ENCODE results near the gene DNAJB8.

Gene DNAJB8

GRCh38 chr3:128466840-128467541 is at the start of gene DNAJB8:
Gene DNAJB8, minus strand, starts transcription at chr3:128466890. Its CDS starts 3,645 bp downstream, at chr3:128463245.
- DNase-seq: no peak

DNA sequence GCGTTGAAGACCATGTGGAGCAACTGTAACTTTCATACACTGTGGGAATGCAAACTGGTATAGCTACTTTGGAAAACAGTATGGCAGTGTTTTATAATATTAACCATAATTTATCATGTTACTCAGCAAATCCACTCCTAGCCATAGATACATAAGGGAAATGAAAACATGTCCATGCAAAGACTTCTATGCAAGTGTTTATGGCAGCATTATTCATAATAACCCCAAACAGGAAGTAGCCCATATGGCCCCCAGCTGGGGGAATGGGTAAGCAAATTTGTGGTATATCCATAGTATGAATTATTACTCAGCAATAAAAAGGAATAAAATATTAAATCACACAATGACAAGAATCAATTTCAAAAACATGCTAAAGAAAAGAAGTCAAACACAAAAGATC is 49.3 kb upstream of the DNAJB8 start:
- no peak for DNase-seq

GRCh38 chr3:128508852-128509251 is 42.2 kb upstream of the DNAJB8 start:
- DNase-seq: no peak

- no peak for DNase-seq
Observed at GRCh38 chr3:128506754-128507153, 40.1 kb upstream of the DNAJB8 start.

GRCh38 chr3:128505771-128506170 is 39.1 kb upstream of the DNAJB8 start:
- DNase-seq: no peak

- DNase-seq: no peak
Observed at GRCh38 chr3:128504963-128505730, 38.5 kb upstream of the DNAJB8 start.

- DNase-seq: no peak
Observed at GRCh38 chr3:128504533-128504915, 37.8 kb upstream of the DNAJB8 start.

GRCh38 chr3:128503751-128504532 is 37.3 kb upstream of the DNAJB8 start:
- no peak for DNase-seq

DNA sequence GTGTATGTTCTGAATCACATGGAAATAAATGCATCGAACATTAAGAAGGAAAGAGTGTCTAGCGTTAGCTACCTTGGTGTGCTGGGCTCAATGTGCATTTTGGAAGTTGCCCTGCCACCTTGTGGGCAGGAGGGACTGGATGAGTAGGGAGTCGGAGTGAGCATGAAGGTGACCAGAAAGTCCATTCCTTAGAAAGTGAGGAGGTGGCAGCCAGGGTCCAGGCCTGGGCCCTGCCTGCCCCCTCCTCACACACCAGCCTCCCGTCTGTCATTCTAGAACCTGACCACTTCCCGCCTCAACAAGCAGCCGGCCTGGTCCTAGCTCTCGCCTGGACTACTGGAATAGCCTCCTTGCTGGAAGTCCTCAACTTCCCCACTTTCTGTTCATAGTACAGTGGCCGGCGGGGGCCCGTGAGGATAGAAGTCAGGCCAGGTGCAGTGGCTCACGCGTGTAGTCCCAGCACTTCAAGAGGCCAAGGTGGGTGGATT is 36.5 kb upstream of the DNAJB8 start:
- DNase-seq: no peak

- no peak for DNase-seq
Observed at GRCh38 chr3:128502712-128503111, 36.0 kb upstream of the DNAJB8 start.

DNA sequence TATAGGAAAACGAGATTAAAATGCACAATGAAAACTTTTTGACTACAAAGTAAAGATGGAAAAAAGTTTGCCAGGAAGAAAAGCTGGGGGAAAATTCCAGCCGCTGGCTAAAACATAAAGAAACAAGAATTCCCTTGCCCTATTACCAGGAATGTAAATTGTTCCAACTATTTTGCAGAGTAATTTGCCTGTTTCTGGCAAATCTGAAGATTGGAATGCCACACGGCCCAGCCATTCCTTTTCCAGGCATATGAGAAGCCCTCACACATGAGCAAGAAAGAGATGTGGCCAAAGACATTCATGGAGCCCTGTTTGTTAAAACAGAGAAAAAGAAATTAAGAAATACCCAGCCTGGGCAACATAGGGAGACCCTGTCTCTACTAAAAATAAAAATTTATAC is 34.7 kb upstream of the DNAJB8 start:
- DNase-seq: no peak

DNA sequence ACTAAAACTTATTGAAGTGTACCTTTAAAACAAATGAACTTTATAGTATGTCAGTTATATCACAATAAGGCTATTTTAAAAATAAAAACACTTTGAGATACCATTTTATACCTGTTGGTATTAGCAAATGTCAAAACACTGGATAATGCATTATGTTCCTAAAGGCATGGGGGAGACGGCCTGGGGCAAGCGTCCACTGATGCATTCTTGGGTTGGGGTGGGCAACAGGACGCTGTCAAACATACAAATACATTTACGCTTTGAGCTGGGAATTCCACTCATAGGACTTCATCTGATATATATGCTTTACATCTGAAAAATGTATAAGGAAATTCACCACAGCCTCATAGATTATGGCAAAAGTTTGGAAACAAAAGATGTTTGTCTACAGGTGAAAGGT is 33.9 kb upstream of the DNAJB8 start:
- DNase-seq: no peak

- no peak for DNase-seq
Observed at GRCh38 chr3:128499724-128500275, 33.1 kb upstream of the DNAJB8 start.

GRCh38 chr3:128498901-128499530 is 32.3 kb upstream of the DNAJB8 start:
- DNase-seq: no peak

DNA sequence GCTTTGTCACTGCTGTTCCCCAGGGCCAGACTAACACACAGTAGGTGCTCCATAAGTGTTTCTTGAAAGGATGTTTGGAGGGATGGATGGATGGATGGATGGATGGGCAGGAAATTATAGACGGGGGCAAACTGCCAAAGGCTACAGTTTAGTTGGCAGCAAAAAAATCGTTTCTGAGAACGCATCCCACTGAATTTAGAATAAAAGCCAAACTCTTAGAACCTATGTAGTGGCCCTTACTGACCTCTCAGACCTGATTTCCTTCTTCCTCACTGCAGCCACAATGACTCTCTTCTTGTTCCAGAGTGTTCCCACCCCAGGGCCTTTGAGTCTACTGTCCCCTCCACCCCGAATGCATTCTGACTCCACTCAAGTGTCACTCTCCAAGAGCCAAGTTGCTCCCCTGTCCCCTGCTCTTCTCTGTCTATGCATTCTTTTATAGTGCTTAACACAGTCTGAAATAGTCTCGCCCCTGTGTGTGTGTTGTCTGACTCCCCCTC is 31.5 kb upstream of the DNAJB8 start:
- no peak for DNase-seq

GRCh38 chr3:128497305-128498126 is 30.8 kb upstream of the DNAJB8 start:
- DNase-seq: peak; percentile 74

DNA sequence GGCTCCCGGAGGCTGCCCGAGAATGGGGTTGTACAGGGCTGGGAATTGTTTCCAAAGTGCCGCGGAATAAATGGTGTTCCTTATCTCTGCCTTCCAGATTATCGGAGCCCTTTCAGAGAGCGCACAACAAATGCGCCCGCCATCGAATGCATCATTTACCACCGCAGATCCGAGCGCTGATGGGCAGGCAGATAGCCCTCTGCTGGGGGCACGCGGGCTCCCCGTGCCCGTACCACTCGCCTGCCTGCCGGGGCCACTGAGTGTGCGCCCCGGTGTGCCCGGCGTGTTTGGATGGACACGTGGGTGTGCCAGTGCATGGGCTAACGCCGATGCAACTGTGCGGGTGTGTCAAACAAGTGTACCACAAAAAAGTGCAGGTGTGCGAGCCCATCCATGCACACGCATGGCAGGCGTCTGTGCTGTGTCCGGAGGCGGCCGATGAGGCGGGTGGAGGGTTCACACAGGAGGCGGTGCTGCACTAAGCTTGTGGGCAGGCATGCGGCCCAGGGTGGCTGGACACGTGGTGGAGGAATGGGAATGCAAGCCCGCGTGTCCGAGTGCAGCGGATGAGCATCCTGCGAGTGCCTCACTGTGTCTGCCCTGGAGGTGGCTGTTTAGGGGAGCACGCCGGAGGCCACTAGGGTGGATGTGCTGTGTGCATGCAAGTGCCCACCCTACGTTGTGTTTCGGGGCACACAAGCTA is 30.1 kb upstream of the DNAJB8 start:
- DNase-seq: no peak

DNA sequence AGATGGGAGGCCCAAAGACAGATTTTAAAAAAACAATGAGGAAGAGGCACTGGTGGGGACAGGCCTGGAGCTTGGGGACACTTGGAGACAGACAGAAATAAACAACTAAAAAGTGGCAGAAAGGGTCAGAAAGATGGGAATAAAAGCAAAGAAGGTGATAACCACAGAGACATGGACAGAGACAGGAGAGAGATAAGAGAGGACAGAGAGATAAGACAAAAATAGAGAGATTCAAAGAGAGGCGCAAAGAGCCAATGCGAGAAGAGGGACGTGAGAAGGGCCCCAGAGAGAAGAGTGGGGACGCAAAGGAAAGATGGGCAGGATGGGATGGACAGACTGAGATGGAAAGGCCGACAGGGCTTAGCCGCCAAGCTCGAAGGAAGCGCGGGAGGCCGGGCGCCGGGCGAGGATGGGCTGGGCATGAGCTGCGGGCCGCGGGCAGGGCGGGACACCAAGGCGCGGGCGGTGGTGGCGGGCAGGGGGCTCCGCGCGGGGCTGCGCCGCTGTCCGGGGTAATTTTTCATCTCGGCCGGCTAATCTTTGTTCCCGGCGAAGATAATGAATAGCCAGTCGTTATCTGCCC is 29.4 kb upstream of the DNAJB8 start:
- DNase-seq: no peak

- DNase-seq: no peak
Observed at GRCh38 chr3:128495435-128495970, 28.8 kb upstream of the DNAJB8 start.

DNA sequence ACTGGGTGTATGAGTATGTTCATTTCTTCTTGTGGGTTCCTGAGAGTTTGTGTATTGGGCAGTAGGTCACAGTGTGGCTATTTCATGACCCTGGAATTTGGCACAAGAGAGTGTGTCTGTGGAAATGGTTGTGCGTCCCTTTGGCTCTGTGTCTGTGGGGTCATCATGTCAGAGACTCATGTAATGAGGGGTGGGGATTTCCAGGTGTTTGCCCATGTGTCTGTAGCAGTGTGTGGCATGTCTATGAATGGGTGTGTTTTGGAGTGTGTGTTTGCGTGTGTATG is 27.6 kb upstream of the DNAJB8 start:
- no peak for DNase-seq
